ENCODE data around the gene TIPIN.
"Not testable (repeated sequence)": the region's sequence is repeated elsewhere in the genome, so short reads cannot be mapped to it uniquely, and the experiment has no call there.

TIPIN gene

DNA sequence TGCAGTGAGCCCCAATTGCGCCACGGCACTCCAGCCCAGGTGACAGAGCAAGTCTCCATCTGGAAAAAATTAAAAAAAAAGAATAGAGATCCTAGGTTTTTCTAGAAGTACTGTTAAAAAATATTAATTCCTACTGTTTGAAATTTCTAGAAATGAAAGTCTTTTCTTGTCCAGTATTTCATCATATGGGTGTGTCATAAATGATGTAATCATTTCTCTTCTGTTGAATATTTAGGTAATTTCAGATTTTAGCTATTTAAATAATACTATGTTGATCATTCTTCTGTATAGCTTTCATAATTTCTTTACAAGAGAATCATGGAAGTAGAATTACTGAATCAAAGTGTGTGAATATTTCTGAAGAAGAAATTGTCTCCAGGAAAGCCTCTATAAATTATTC lies 24.9 kb upstream of the TIPIN start:
- DNase-seq = not testable (repeated sequence)

DNA sequence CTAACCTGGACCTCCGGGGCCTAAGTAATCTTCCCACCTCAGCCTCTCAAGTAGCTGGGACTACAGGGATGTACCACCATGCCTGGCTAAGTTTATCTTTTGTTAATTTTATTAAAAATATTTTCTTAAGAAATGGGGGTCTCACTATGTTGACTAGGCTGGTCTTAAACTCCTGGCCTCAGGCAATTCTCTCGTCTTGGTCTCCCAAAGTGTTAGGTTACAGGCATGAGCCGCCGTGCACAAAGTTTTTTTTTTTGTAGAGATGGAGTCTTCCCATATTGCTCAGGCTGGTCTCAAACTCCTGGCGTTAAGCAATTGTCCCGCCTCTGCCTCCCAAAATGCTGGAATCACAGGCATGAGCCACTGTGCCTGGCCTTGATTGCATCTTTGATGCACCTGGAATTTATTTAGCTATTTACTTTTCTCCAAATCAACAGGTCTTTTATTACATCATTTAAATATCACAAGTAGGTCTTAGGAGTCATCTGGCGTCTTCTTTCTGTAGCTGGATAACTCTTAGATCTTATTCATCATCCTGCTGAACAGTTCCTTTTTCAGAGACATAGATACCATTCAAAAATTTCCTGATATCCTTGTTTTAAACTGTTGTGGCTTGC lies 22.4 kb upstream of the TIPIN start:
- DNase-seq = no peak

DNA sequence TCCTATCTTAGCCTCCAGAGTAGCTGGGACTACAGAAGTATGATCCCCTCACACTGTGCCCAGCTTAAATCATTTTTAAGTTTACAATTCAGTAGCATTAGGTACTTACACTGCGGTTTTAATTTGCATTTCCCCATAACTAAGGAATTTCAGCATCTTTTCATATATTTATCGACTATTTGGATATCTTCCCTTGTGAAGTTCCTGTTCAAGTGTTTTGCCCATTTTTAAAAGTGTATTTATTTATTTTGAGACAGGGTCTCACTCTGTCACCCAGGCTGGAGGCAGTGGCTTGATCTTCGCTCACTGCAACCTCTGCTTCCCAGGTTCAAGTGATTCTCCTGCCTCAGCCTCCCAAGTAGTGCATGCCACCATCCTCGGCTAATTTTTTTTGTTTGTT lies 17.7 kb upstream of the TIPIN start:
- no peak for DNase-seq

DNA sequence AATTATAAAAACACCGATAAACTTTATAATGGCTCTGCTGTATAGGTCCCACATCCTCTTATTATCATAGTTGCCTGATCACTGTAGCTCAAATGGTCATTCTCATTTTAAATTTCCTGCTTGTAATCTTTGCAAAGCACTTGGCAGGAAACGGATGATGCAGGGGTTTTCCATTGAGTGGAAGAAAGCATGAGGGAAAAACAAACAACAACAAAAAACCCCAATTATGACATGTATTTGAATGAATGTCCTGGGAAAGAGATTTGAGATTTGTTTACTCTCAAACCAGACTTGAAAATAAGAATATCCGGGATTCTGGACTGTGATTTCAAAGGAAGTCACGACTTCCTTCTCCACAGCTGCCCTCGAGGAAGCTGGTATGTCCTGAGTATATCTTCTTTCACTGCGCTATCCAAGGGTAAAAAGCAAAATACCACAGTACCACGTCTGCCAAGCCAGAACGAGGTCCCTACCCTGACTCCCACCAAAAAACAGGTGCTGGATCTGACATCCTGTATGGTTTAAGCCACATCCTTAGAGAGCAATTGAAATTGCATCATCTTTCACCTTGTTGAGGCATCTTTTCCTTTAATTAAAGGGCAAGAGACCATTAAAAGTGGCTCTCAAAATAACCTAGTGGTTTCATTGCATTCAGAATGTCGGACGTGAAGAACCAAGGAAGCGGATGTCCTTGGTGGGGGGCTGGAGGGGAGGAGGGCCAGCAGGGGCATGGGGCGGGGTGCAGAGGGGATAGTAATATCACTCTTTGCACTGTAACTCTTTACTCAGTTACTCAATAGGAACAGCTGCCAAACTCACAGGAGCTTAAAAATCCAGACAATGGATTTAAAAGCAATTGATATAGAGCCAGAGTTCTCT lies 13.5 kb upstream of the TIPIN start:
- no peak for DNase-seq

DNA sequence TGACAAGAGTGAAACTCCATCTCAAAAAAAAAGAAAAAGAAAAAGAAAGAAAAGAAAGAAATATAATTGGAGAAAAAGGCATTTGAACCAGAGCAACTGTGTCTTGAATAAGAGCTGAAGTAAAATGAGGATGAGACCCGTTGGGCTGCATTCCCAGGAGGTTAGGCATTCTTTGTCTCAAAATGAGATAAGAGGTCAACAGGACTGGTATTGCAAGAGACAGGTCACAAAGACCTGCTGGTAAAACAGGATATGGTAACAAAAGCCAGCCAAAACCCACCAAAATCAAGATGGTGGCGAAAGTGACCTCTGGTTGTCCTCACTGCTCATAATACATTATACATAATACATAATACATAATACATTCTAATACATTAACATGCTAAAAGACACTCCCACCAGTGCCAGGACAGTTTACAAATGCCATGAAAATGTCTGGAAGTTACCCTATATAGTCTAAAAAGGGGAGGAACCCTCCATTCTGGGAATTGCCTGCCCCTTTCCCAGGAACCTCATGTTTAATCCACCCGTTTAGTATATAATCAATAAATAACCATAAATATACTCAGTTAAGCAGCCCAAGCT lies 8.6 kb upstream of the TIPIN start:
- no peak for DNase-seq

DNA sequence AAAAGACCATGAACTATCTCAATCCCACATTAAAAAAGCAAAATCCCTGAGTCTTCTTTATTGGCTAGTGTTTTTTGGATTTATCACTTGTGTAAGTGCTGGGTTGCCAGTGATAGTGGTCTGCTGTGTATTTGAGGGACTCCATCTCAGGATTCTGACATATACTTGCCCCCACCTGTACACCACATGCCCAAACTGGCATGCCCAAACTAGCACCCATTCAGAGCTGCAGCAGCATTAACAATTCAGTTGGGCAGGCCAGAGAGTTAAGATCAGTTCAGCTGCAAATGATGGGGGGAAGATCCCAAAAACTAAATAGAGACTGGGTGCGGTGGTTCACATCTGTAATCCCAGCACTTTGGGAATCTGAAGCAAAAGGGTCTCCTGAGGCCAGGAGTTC lies 6.3 kb upstream of the TIPIN start:
- no peak for DNase-seq

DNA sequence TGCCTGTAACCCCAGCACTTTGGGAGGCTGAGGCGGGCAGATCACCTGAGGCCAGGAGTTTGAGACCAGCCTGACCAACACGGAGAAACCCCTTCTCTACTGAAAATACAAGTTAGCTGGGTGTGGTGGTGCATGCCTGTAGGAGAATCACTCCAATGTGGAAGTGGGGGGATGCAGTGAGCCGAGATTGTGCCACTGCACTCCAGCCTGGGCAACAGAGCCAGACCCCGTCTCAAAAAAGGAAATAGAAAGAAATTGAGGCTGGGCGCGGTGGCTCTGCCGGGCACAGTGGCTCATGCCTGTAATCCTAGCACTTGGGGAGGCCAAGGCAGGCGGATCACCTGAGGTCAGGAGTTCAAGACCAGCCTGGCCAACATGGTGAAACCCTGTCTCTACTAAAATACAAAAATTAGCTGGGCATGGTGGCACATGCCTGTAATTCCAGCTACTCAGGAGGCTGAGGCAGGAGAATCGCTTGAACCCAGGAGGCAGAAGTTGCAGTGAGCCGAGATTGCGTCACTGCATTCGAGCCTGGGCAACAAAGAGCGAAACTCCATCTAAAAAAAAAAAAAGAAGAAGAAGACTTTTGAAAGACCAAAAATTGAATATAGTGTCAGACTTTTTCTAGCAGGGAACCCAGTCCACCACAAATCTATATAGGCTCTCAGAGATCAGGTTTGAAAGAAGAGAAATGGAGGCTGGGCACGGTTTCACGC lies 5.4 kb upstream of the TIPIN start:
- DNase-seq = not testable (repeated sequence)

DNA sequence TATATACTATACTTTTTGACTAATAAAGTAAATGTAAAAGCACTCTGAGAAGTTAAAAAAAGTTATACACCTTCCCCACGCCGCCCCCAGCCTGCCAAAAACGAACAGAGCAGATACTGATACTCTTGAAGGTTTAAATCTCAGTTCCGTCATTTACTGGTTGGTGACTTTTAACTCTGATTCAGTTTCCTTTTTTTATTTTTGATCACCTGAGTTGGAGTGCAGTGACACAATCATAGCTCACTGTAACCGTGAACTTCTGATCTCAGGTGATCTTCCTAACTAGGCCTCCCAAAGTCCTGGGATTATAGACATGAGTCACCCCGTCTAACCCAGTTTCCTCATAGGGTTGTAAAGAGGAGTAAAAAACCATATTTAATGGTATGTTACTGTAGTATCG lies 3.3 kb upstream of the TIPIN start:
- no peak for DNase-seq

DNA sequence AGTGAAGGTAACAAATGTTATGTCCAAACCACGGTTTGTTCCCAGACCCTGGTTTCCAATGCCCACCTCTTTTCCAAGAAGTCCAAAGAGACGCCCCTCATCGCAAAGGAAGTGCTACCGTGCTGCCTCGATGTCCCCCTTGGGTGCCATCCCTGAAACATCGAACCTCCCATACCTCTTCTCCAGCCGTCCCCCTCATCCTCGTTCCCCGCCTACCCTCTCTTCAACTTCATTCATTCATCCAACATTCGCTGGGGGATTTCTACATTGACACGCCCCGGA lies 467 bp downstream of the TIPIN start:
- DNase-seq = no peak

DNA sequence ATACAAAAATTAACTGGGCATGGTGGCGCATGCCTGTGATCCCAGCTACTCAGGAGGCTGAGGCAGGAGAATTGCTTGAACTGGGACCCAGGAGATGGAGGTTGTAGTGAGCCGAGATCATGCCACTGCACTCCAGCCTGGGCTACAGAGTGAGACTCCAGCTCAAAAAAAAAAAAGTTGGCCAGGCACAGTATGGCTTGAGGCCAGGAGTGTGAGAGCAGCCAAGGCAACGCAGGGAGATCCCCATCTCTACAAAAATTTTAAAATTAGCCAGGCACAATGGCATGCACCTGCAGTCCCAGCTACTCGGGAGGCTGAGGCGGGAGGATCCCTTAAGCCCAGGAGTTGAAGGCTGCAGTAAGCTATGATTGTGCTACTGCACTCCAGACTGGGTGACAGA lies 8.0 kb downstream of the TIPIN start:
- not testable (repeated sequence) for DNase-seq

DNA sequence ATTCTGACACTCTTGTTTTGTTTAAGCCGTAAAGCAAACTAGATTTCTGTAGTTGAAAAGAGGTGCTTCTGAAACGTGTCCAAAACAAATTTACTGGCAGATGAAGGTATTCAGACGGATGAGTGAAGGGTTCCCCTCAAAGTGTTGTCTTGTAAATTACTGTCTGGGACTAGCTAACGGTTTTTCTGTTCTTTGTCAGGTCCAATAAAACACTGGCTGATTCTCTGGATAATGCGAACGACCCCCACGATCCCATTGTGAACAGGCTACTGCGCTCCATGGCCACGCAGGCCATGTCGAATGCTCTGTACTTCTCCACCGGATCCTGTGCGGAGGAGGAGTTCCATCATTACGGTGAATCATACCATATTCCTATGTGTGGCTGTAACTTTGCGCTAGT lies 27.7 kb downstream of the TIPIN start:
- no peak for DNase-seq

DNA sequence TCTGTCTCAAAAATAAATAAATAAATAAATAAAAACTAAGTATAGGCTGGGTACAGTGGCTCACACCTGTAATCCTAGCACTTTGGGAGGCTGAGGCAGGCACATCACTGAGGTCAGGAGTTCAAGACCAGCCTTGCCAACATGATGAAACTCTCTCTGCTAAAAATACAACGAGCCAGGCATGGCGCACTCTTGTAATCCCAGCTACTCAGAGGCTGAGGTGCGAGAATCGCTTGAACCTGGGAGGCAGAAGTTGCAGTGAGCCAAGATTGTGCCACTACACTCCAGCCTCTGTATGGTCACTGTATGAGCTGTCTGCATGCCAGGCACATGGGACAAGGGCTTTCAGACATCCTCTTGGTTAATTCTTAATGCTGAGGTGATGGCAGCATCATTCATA lies 28.7 kb downstream of the TIPIN start:
- no peak for DNase-seq

DNA sequence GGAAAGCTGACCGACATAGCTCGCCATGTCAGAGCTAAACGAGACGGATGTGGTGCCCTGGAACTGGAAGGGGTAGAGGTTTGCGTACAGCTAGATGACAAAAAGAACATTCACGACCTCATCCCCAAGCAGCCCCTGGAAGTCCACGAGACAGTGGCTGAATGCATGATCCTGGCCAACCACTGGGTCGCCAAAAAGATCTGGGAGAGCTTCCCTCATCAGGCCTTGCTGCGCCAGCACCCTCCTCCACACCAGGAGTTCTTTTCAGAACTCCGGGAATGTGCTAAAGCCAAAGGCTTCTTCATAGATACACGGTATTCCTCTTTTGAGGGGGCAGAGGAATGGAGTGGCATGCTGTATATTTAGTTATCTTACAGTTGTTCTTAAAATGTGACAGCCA lies 30.4 kb downstream of the TIPIN start:
- DNase-seq = no peak

DNA sequence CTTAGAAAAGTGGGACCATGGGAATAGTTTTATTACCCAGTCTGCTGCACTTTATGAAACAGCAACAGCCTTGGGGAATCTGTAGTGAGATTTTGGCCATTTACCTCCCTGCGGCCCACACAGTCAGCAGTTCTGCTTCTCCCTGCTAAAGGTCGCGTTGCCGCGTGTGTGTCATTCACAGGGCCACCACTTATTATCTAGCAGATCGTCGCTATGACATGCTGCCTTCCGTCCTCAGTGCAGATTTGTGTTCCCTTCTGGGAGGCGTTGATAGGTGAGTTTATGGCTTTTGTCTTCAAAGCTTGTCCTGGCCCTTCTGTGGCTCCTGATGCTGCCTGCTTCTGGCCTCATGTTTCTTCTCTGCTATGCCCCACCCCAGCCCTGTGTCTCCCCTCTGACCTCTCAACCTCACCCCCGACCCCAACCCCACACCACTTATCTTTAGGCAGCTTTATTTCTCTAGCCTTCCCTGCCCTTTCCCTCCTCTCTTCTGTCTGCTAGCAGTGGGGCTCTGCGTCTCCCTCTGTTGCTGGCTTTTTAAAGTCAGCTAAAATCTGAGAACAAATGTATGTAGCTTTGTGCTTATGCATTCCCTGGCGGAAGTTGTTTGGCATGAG lies 33.1 kb downstream of the TIPIN start:
- no peak for DNase-seq

DNA sequence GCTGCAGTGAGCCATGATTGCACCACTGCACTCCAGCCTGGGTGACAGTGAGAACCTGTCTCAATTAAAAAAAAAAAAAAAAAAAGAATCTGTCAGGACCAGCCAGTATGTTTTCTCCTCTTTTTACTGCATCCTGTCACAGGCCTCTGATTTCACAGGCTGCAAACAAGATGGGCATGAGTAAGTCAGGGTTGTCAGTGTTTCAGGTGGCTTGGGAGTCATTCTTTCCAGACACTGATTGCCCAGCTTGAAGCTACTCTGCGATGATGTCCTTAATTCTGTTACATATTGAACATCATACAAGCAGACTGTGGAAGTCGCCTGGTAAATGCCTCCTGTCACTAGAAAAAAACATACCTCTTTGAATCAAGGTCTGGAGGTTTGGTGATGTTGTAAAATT lies 44.3 kb downstream of the TIPIN start:
- DNase-seq = no peak

DNA sequence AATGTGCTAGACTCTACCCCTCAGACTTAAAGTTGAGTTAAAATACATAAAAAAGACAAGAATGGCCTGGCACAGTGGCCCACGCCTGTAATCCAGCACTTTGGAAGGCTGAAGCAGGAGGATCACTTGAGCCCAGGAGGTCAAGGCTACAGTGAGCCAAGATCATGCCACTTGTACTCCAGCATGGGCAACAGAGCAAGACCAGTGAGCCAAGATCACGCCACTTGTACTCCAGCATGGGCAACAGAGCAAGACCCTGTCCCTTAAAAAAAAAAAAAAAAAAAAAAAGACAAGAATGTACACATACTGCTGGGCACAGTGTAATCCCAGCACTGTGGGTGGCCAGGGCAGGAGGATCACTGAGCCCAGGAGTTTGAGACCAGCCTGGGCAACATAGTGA lies 45.7 kb downstream of the TIPIN start:
- no peak for DNase-seq

DNA sequence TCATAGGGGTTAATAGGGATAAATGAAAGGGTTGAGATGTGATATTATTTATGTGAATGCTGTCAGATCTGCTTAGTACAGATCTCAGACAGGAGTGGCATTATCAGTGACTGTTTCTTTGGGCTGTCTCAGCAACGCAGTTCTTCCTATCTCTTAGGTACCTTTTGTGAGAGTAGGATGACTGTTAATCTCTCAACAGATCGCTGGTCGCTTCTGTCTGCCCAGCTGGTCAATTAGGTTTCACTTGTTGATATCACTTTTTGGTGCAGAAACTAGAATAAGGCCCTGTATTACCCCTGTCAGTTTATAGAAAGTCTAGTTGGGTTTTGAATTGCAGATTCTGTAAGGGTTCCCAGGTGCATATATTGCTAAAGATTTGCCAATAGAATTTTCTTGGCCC lies 46.7 kb downstream of the TIPIN start:
- no peak for DNase-seq

DNA sequence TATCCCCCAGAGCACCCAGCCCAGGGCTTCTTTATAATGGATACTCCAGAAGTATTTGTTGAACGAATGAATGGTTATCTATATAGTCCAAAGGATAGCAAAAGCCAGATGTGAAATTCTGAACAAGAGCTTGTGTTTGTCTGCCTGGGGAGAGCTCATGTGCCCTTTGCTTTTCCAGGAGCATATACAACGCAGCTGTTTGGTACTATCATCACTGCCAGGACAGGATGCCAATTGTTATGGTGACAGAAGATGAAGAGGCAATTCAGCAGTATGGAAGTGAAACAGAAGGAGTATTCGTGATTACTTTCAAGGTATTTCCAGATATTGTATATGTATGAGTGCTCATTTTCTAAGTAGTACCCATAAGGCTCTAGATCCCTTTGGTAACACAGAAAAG lies 48.0 kb downstream of the TIPIN start:
- DNase-seq = no peak

DNA sequence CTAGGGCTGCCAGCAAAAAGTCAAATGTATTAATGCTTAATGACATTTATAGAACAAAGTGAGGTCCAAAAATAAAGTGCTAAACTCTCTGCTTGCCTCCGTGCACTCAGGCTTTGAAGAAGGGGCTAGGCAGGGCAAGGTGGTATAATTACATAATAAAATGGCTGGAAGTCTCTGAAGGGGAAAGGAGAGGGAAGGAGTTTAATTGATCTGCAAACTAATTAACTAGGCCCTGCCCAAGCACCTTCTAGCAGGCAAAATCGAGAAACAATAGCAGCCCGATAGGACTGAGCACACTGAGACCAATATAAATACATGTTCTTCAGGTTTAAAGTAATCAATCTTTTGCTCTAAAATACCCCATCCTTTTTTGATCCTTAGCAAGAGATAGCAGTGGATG lies 50.1 kb downstream of the TIPIN start:
- DNase-seq = no peak

DNA sequence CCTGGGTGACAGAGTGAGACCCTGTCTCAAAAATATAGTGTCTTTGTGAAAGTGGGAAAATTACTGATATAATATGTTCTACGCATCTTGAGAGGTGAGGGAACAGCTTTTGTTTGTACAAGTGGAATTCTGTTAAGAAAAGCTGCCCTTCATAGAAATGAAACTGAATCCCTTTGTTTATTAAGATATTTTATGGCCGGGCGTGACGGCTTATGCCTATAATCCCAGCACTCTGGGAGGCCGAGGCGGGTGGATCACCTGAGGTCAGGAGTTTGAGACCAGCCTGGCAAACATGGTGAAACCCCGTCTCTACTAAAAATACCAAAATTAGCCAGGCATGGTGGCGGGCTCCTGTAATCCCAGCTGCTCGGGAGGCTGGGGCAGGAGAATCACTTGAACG lies 52.1 kb downstream of the TIPIN start:
- not testable (repeated sequence) for DNase-seq

DNA sequence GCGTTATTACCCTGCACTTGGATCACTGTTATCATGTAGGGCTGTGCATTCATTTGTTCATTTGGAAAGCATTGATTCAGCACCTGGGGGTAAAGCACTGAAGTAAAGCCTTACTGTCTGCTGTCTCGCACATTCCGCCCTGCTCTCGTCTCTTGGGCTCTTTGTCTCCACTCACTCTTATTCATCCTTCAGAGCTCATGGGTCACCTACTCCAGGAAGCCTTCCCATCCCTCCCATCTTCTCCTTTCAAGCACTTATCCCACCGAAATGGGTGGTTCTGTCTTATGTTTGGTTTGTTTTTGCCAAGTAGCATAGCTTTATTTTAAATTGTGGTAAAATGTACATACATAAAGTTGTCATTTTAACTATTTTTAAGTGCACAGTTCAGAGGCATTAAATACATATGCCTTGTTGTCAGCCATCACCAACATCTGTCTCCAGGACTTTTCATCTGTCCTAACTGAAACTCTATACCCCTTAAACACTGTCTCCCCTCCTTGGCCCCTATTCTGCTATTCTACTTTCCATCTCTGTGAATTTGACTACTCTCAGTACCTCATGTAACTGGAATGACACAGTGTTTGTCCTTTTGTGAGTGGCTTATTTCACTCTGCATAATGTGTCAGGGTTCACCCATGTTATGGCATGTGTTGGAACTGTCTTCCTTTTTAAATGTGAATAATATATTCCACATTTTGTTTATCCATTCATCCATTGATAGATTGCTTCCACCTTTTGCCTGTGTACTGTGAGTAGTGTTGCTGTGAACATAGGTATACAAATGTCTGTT lies 53.8 kb downstream of the TIPIN start:
- DNase-seq = no peak

DNA sequence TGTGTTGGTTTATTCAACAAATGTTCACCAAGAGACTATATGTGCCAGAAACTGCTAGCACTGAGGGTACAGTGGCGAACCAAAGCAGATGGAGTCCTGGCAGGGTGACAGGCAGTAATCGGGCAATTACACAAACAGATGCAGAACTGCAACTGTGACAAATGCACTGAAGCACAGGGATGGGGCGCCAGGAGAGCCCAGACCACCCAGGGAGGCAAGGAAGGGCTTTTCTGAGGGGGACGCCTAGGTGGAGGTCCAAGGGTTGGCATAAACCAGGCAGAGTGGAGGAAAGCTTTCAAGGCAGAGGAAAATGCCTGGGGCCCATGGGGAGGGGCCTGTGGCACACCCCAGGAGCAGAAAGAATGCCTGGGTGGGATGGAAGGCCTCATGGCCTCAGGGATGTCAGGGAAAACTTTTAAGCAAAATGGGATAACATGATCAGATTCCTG lies 57.7 kb downstream of the TIPIN start:
- DNase-seq = no peak

DNA sequence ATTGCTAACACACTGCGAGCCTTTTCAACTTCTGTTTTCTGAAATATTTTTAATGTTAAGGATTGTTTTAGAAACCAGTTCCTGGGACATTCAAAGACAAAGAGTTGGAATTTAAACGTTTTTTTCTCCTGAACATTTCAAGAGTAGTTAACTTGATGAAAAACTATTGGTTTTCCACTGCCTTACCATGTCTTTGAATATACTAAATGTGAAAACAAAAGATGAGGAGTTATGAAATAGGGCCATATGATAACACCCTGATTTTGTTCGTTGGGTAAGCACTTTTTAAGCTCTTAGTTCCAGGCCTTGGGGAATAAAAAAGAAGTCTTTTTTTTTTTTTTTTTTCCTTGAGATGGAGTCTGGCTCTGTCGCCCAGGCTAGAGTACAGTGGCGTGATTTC lies 60.3 kb downstream of the TIPIN start:
- no peak for DNase-seq
